GOT3 (cell line): ENCODE data around the gene CSTPP1.
"Not testable (repeated sequence)": the region's sequence is repeated elsewhere in the genome, so short reads cannot be mapped to it uniquely, and the experiment has no call there.

Source experiments
- DNase-seq: peaks from one replicate; lab custom pipeline; 2025; ENCODE audit warnings: mixed read lengths; lab: John Stamatoyannopoulos, UW

CSTPP1 gene

DNA sequence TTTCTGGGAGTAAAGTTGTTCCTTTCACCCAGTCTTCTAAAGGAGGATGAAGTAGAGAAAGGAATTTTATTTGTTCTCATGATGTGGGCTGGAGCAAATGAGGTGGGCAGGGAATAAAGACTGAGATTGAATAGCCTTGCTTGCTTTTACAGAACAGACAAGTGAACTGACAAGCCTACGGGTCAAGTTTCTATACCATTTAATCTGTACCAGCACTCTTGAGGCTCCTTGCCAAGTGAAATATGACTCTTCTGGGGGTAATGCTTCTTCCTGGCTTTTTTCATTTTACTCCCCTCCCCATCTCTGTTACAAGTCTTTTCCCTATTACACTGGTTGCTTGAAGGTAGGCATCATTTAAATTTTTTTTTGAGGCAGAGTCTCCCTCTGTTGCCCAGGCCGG is 54.8 kb downstream of the CSTPP1 start:
- no peak for DNase-seq

DNA sequence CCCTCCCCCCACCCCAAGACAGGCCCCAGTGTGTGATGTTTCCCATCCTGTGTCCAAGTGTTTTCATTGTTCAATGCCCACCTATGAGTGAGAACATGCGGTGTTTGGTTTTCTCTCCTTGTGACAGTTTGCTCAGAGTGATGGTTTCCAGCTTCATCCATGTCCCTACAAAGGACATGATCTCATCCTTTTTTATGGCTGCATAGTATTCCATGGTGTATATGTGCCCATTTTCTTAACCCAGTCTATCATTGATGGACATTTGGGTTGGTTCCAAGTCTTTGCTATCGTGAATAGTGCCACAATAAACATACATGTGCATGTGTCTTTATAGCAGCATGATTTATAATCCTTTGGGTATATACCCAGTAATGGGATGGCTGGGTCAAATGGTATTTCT is 55.8 kb downstream of the CSTPP1 start:
- not testable (repeated sequence) for DNase-seq

DNA sequence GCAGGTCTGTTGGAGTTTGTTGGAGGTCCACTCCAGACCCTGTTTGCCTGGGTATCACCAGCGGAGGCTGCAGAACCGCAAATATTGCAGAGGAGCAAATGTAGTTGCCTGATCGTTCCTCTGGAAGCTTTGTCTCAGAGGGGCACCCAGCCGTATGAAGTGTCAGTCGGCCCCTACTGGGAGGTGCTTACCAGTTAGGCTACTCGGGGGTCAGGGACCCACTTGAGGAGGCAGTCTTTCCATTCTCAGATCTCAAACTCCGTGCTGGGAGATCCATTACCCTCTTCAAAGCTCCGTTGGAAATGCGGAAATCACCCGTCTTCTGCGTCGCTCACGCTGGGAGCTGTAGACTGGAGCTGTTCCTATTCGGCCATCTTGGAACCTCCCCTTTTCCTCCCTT is 61.2 kb downstream of the CSTPP1 start:
- not testable (repeated sequence) for DNase-seq

DNA sequence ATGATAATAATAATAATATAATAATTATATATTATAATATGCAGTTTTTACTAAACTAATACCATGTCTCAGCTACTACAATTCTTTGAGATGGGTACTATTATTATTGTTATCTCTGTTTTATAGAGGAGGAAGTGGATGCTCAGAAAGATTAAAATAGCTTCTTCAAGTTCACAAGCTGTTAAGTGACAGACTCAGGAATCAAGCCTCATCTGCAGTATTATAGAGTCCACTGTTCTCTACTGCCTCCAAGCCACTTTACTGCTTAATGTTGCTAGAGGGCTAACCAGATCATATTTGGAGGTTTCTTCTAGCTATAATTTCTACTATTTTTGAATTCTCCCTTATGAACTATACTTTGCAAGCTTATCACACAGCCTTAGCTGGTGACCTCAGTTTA is 62.7 kb downstream of the CSTPP1 start:
- no peak for DNase-seq

DNA sequence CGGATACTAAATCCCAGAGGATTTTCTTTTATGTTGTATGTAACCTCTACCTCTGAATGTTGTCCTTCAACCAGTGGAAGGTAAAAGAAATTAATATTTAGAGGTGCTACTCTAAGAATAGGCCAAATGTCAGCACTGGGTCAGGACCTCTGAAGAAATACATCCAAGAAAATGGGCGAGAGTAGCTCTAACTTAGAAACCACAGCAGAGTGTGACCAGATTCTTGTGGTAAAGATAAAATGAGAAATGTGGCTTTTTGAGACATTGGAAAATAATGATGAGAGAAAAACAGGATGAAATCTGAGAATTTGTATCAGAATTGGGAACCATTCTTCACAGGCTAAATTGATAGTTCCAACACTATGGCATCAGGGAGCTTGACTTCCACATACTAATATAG is 63.5 kb downstream of the CSTPP1 start:
- no peak for DNase-seq

DNA sequence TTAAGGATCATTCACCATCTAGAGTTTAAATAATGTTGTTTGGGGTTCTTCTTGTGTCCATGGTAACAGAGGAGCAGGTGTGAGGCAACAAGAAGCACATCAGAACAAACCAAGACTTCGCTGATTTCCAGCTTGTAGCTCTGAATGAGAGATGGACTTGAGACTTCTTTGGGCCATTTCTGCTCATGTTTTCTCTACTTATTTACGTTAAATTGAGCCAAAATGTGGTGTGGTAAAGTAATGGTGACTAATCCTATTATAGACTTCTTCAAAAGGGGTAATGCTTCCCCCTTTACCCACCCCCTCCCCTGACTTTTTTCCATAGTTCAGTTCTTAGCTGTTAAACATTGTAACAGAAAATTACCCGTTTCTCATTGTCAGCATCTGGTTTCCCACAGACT is 65.2 kb downstream of the CSTPP1 start:
- no peak for DNase-seq

DNA sequence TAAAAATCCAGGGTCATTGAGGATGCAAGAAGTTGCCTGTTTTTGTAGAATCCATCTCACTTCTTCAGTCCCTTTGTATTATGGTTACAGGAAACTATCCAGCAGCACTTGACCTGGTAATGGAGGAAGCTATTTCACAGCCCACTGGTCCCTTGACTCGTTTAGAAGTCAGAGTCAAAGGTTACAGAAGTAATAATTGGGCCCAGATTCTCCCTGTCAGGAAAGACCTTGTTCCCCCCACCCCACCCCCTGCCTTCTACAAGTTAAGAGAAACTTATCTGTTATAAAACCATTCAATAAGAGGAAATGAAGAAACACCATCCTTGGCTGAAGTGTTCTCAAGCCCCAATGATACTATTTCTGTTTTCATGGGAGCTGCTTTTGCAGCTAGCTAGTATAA is 65.8 kb downstream of the CSTPP1 start:
- DNase-seq, result no peak

DNA sequence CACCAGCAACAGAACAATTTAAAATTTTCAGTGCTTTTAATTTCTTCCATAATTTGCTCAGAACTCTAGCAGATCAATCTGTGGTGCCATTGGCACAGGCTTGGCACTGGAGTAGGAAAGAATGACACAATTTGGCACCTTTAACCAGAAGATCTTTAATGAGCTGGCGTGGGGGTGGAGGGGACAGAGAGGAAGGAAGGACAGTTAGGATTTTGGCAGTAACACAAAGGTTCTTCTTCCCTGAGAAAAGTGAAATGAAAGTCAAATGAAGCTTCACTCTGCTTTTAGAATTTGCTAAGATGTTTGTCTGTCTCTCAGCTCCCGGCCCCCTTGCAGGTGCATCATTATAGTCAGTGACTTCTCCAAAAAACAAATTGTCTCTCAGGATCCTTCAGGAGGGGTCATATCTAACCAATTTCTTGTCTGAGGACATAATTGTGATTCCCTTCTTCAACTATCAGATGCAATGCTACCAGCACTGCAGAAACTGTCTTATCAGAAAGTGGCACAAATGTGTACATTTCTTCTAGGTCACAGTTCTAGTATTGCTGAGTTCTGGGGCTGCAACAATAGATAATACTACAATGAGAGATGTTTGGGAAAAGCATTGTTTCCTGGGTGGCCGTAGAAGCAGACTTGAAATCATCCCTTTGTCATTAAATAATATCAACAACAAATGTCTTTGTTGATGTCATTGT is 66.8 kb downstream of the CSTPP1 start:
- DNase-seq, result no peak

DNA sequence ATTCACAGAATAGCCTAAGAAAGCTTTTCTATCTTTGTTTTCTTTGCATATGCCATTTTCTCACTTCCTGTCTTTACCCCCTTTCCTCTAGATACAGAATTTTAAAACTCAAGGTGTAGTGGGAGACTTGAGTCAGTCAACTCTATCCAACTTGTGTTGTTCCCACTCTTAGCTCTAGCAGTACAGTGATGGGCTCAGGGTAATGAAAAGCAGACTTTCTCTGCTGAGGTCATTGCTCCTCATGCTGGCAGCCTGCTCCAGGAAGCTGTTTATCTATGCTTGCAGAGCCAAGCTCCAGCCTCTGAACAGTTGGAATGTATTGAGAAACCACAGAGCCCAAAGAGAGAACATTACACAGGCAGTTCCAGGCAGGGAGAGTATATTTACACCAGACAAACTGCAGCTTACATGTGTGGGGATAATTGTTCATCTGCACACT is 68.1 kb downstream of the CSTPP1 start:
- no peak for DNase-seq

DNA sequence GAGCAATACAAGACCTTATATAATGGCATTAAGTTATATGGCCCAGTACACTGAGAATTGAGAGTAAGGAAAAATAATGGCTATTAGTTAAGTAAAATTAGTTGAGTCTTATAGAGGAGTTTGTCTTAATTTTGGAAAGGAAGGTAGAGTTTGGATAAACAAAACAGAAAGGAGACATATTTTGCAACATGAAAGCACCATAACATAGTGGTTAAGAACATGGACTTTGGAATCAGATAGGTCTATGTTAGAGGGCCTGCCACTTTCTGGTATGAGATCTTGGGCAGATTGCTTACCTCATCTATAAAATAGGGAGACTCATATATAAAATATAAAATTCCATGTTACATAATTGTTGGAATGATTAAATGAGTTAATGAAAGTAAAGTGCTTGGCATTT is 68.9 kb downstream of the CSTPP1 start:
- DNase-seq, result no peak

DNA sequence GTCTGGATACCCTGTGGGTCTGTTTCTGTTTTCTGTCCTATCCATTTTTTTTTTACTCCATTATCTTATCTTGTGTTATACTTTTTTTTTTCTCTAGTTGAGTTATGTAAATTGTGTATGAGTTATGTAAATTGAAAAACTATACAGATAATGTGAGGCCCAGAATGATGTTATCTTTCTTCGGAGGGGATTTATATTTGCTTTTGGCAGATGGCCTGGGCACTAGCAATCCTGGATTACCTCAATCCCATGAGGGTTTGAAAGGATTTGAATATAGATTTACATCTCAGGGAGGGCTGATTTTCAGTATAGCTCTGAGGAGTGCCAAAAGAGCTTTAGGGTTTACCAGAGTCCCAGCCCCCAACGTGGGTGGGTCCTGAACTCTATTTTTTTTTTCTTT is 71.0 kb downstream of the CSTPP1 start:
- no peak for DNase-seq

DNA sequence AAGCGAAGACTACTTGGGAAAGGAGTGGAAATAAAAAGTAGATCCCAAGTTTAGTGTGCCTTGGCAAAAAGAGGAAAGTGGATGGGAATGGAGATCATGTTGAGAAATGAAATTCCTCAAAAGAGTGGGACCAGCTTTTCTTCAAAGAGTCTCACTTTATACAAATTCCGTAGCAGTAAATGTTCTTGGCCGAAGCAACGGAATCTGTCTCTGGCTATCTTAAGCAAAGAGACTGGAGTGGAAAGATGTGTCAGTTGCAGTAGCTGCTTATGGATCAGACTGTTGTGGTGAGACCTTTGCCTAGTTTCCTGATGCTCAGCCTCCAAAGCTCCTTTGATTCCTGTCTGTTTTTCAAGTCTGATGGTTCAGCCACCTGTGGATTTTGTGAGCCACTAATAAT is 73.6 kb downstream of the CSTPP1 start:
- DNase-seq, result no peak

DNA sequence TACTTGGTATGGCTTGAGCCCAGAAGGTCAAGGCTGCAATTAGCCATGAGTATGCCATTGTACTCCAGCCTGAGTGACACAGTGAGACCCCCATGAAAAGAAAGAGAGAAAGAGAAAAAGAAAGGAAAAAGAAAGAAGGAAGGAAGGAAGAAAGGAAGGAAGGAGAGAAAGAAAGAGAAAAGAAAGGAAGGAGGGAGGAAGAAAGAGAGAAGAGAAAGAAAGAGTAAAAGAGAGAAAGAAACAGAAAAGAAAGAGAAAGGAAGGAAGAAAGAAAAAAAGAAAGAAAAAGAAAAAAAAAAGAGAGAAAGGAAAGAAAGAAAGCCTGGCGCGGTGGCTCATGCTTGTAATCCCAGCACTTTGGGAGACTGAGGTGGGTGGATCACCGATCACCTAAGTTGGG is 77.5 kb downstream of the CSTPP1 start:
- DNase-seq, result no peak

DNA sequence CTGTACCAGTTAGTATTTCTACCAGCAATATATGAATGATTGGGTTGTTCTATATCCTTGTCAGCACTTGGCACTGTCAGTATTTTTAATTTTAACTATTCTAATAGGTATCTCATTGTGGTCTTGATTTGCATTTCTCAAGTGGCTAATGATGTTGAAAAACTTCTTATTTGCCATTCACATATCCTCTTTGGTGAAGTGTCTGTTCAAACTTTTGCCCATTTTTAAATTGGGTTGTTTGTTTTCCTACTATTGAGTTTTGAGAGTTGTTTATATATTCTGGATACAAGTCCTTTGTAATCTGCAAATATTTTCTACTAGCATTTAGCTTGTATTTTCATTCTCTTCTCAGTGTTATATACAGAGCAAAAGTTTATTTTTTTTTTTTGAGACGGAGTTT is 82.1 kb downstream of the CSTPP1 start:
- no peak for DNase-seq

DNA sequence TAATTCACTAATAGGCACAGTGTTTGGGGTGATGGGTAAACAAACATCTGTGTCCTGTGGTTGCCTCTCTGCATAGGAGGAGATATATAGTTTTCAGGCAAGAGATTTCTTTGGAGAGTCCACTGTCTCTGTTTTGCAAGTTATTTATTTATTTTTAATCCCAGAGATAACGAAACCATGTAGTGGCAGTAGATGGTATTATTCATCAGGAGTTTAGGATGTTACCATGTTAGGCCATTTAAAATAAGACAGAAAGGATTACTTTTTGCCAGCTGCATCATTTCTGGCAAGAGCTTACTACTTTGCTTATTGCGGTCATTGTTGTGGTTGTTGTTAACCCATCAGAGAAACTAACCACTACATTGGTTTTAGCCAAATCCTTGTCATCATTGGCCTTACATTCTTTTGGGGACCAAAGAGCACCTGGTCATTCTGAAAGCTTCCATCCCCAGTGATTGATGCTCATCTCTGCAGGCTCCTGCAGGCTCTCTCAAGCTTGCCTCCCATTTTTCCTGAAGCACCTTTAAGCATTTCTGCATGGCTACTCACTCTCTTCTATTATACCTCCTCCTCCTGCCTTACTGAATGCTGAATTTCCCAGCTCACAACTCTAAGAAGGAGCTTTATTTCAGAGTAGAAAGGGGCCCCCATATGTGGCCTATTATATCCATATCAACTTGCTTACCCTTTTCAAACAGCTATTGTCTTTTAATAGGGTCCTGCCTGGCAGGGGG is 84.4 kb downstream of the CSTPP1 start:
- no peak for DNase-seq

DNA sequence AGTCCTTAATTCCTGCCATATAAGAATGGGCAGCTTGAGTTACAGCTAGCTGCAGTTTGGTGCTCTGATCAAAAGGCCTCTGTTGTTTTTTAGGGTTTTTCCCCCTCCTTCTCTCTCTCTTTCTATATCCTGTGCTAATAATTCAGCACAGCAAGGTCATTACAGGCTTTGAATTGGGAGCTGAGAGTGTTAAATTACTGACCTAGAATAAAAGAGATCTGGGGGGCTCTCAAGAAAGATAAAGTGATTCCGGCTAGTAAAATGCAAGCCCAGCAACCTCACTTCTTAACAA is 84.9 kb downstream of the CSTPP1 start:
- DNase-seq, result no peak

DNA sequence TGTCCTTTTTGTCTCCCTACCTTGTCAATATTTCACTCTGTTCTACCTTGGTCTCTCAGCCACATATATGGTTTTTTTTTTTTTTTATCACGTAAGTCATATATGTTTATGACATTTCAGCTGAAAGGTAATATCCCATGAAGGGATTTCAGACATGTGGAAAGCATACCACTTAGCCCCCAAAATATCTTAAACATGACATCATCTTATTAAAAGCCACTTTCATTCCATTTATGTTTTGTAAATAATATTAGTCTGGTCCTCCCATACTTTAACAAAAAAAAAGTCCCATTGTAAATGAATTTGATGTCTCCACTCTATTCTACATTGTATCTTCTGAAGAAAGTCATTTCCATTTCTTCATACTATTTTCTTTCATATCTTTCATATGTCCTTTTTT is 85.4 kb downstream of the CSTPP1 start:
- no peak for DNase-seq

DNA sequence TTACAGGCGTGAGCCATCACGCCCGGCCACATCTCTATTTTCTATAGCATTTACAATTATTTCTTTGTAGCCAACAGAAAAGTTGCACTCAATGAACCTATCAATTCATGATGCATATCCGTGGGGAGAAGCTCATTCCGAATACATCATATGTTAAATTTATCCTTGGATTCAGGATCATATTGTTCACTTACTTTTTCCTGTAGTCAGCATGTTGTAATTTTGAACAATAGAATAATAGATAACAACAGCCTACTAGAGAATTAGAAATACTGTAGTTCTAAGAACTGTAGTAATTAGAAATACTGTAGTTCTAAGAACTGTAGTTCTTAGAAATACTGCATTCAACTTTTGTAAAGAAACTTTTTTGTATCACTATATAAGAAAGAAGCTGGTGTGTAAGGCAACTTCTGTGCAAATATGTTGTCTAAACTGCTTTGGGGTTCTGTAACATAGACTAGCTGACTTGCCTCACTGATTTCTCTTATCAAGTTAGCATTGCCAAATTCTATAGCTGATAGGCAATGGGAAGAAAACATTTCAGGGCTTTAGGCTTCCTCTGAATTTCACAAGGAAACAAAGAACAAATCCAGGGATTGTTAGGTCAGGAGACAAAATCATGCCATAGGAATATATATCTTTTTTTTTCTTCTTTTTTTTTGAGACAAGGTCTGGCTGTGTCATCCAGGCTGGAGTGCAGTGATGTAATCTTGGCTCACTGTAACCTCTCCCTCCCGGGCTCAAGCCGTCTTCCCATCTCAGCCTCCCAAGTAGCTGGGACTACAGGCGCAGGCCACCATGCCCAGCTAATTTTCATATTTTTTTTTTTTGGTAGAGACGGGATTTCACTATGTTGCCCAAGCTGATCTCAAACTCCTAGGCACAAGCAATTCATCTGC is 91.9 kb downstream of the CSTPP1 start:
- DNase-seq, result no peak

DNA sequence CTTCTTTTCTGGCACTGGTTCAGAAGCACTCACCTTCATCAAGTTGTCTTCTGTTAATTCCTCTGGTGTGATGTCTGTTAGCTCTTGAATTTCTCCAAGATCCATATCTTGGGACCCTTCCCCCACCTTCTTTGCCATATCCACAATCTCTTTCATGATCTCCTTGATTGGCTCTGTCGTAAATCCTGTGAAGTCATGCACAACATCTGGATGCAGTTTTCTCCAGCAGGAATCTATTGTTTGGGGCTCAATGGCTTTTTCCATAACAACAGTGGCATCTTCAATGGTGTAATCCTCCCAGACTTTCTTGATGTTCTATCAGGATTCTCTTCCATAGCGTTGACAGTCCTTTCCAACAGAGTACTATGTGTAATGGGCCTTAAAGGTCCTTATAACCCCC is 96.9 kb downstream of the CSTPP1 start:
- no peak for DNase-seq

DNA sequence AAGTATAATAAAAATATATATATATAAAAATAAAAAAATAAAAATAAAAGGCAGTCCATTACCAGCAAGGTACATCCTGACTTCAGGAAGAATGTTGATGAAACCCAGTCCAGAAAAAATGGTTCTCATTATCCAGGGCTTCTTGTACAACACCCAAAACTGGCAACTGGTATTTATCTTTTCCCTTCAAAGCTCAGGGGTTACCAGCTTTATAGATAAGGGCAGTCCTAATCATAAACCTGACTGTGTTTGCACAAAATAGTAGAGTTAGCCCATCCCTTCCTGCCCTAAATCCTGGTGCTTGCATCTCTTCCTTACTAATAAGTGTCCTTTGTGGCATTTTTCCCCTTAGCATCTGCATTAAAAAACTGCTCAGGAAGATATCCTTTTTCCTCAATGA is 97.5 kb downstream of the CSTPP1 start:
- DNase-seq, result no peak

DNA sequence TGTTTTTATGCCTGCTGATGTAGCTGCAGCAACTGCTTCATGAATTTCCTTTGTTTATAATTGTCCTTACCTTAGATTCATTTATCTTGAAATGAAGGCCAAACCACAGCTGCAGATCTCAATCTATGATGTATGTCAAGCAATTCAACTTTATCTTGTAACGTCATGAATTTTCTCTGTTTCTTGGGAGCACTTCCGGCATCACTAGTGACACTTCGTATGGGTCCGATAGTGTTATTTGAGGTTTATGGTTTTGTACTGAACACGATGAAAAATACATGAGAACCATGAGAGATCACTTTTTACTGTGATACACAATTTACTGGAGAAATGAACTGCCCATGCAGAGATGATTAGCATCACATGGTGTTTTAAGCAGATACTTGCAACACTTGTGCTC is 98.5 kb downstream of the CSTPP1 start:
- DNase-seq, result no peak

DNA sequence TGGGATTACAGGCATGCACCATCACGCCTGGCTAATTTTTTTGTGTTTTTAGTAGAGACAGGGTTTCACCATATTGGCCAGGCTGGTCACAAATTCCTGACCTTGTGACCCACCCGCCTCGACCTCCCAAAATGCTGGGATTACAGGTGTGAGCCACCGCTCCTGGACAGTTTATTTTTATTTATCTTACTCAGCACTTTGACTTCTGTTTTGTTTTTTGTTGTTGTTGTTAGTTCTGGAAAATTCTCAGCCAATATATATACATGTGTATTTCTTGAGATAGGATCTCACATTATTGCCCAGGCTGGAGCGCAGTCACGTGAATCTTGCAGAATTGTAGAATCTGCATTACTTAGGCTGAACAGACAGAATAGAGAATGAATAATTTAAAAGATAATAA is 107.6 kb downstream of the CSTPP1 start:
- no peak for DNase-seq

DNA sequence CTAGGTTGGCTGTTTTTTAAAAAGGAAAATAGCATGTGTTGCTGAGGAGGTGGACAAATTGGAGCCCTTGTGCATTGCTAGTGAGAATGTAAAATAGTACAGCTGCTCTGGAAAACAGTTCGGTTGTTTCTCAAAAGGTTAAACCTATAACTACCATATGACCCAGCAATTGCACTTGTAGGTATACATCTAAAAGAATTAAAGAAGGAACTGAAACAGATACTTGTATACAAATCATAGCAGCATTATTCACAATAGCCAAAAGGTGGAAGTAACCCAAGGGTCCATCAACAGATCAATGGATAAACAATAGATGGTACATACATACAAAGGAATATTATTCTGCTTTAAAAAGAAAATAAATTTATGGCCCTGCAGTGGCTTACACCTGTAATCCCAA is 111.4 kb downstream of the CSTPP1 start:
- no peak for DNase-seq
